Astrocyte of the cerebellum (primary cell): Measurements from ENCODE around the gene FLT1.

ENCODE experiments used
- DNase-seq: peaks from one replicate; pipeline ENCODE4 v3.0.0-alpha.2; 2011; ENCODE audit warnings: low read depth
- H3K4me3 ChIP-seq: 2 replicates; pipeline ENCODE4 v1.5.1; 2011; ENCODE audit warnings: mild to moderate bottlenecking, low read depth, low read length, moderate library complexity
- CTCF ChIP-seq: IDR thresholded peaks from 2 replicates; pipeline ENCODE4 v1.5.1; 2012; ENCODE audit warnings: low read length, low read depth, moderate library complexity, mild to moderate bottlenecking; ENCODE audit errors: missing control alignments
- in situ Hi-C: cut with HindIII; loops from 2 replicates; pipeline ENCODE4 v1.10.0; 2017; ENCODE audit warnings: low sequenced_read_pairs

The FLT1 gene

DNA sequence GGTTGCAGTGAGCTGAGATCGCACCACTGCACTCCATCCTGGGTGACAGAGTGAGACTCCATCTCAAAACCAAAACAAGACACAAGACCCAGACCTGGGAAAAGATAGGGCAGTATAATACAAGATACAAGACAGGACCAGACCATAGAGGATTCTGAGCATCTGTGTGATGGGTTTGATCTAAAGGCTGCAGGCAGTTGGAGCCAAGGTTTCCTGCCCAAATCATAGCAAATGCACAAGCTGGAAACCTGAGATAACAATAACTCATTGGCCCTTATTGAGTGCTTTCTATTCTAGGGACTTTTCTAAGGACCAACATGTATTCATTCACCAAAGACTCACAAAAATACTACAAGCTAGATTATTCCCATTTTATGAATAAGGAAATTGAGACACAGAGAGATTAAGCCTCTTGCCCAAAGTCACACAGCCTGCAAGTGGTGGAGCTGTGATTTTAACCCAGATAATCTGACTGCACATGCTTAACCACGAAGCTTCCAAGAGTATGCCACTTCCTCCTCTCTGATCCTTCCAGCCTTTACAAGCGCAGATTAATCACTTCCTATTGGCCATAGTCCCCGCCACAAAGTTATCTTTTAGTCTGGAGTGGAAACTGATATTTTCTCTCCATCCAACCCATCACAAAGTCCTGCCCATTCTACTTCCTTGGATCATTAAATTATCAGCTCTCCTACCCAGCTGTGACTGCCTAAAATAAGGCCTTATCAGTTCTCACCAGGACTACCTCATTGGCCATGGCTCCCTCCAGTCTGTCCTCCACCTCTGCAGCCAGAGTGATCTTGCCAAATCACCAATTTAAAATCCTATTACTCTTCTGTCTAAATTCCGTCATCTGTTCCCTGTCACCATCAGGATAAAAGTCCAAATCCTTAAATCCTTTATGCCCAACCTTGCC lies 147.2 kb downstream of the FLT1 start:
- in situ Hi-C loops, result no loop called here
- DNase-seq, result no peak
- no peak overlapping the region for H3K4me3 ChIP-seq
- no peak for TF ChIP-seq CTCF

- no peak for TF ChIP-seq CTCF
- H3K4me3 ChIP-seq, result no peak overlapping the region
- DNase-seq, result no peak
- in situ Hi-C loops, result no loop called here
Measured at GRCh38 chr13:28346154-28346553, 148.8 kb downstream of the FLT1 start.

DNA sequence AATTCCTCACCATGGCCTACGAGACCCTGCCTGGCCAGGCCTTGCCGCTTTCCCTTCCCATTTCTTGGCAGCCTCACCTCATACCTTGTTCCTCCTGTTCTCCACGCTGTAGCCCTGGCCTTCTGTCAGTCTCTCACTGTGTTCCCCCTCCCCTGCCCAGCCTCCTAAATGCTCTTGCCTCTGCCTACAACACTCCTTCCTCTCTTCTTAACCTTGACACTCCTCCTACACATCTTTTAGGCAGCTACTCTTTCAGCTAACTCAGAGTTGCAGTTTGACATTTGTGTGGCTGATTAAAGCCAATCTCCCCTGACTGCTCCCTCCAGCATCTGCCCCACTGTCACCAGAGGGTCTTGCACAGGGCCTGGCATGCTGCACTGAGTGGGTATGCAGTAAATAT lies 150.8 kb downstream of the FLT1 start:
- no peak for DNase-seq
- no peak overlapping the region for H3K4me3 ChIP-seq
- in situ Hi-C loops, result no loop called here
- TF ChIP-seq CTCF, result no peak

DNA sequence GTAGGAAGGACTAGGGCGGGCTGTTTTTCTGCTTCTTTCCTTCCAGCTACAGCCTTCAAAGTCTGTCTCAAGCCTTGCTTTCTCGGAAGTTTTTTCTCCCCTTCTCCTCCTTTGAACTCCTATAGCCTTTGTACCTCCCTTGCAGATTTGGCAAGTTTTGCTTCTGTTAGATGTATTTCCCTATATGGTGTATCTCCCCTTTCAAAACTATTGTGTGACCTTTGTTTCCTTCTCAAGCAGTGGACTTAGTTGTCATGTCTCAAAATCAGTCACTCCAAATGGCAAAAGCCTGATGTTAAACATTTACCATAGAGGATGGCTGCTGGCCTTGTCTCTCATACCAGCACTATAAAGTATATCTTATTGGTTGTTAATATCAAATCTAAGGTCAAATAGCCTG lies 152.7 kb downstream of the FLT1 start:
- no peak for TF ChIP-seq CTCF
- DNase-seq, result no peak
- in situ Hi-C loops, result no loop called here
- no peak overlapping the region for H3K4me3 ChIP-seq

GRCh38 chr13:28340272-28340793 lies 154.6 kb downstream of the FLT1 start:
- DNase-seq, result no peak
- in situ Hi-C loops, result no loop called here
- no peak overlapping the region for H3K4me3 ChIP-seq
- TF ChIP-seq CTCF, result no peak

- in situ Hi-C loops, result no loop called here
- TF ChIP-seq CTCF, result no peak
- no peak overlapping the region for H3K4me3 ChIP-seq
- DNase-seq, result no peak
Measured at GRCh38 chr13:28339419-28339818, 155.5 kb downstream of the FLT1 start.
